ENCODE data around the gene ERVMER34-1. TPM values are rescaled to one million over a fixed set of nuclear protein-coding genes. Genes with fewer than 3 reads are reported as not detected.

The ERVMER34-1 gene
- total RNA-seq, 1 donor from 2014 or later: 5.1 TPM

DNA sequence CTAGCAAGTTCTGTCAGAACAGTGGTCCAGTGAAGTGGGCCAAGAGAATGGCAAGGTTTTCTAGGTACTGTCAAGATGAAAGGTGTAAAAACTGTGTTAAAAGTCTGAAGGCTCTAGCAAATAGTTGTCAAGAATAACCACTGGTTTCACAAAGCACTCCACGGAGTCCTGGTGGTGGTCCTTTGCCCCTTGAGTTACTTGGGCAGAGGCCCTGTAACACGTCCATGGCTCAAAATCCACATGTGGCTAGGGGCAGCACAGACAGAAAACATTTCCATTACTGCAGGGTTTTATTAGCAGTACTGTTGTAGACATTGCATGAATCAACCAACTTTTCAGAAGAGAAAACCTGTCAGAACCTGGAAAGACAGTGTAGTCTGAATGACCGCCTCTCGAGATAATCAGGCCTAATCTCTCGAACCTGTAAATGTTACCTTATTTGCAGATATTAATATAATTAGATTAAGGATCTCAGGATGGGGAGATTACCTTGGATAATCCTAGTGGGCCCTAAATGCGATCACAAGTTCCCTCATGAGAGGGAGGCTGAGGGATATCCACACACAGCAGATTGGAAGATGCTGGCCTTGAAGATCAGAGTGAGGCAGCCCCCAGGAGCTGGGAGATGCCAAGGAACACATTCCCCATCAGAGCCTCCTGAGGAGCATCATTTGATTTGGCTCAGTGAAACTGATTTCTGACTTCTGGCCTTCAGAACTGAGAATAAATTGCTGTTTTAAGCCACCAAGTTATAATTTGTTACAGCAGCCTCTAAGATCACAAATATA, 34.7 kb downstream of the ERVMER34-1 start:
- ATAC-seq: no peak

DNA sequence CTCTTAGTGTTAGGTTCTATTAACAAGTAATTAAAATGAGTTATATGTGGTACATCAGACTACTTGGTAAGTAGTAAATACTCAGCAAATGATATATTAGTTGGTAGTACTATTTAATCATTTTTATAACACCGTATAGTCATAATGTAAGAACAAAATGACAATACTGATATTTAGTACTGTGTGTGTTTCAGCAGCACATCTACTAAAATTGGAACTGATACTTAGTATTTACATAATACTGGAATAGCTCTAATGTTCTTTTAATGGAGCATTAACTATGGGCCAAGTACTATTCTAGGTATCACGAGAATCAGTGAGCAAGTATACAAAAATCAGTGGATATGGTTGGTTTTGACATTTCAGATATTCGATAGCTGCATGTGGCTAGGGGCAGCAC, 35.3 kb downstream of the ERVMER34-1 start:
- no peak for ATAC-seq

DNA sequence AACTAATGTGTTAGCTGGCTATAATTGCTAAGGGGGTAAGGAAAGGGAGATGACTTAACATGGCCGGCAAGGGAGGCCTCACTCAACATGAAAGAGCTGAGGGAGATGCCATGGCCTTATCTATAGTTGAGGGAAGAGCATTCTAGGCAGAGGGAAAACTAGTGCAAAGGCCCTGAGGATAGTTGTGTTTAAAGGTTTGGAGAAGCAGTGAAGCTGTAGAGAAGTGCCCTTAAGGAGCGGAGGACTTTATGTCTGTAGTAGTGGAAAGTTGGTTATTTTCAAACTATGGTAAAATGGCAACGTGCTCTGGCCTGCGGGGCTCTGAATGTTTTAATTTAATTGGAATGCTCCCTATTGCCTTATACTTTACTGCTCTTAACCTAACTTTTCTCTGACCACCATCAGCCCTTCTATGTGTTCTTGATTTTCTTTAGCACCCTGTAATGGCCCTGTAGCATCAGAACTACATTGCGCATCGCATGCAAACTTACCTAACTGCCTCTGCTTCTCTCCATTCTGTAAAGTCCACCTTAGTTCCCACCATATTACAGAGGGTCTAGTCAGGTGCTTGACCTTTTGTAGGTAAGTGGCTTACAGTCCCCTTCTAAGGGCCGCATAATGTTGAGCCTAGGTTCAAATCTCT, 35.8 kb downstream of the ERVMER34-1 start:
- no peak for ATAC-seq

DNA sequence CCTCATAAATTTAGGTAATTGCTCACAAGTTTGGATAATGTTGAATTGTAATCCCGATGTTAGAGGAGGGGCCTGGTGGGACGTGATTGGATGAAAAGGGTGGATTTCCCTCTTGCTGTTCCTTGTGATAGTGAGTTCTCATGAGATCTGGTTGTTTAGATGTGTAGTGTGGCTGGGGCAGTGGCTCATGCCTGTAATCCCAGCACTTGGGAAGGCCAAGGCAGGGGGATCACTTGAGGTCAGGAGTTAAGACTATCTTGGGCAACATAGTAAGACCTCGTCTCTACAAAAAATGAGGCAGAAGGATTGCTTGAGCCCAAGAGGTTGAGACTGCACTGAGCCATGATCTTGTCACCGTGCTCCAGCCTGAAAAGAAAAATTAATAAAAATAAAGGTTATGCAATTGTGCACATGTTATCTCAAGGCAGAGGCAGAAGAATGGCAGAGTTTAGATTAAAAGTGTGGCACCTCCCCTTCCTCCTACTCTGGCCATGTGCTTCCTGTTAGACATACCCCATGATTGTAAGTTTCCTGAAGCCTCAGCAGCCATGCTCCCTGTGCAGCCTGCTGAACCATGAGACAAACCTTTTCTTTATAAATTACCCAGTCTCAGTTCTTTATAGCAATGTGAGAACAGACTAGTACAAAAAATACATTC, 36.5 kb downstream of the ERVMER34-1 start:
- no peak for ATAC-seq

DNA sequence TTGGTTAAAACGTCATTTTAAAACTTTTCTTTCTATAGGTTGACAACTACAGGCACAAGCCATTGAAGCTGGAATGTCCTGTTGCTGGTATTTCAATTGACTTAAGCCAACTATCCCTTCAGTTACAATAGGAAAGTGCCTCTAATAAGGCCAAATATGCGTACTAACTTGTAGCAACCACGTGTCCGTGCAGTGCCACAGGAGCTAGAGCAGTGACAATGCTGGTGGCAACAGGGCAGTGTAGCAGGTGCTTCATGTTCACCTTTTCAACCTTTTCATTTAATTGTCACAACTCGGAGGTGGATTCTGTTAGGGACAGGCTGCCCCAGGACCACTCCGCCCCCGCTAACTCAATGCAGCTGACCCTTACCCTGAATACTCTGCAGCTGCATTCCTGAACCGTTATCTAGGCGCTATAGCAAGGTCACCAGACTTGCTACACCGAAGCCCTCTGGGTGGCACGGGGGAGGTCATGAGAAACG, 37.7 kb downstream of the ERVMER34-1 start:
- ATAC-seq: no peak

DNA sequence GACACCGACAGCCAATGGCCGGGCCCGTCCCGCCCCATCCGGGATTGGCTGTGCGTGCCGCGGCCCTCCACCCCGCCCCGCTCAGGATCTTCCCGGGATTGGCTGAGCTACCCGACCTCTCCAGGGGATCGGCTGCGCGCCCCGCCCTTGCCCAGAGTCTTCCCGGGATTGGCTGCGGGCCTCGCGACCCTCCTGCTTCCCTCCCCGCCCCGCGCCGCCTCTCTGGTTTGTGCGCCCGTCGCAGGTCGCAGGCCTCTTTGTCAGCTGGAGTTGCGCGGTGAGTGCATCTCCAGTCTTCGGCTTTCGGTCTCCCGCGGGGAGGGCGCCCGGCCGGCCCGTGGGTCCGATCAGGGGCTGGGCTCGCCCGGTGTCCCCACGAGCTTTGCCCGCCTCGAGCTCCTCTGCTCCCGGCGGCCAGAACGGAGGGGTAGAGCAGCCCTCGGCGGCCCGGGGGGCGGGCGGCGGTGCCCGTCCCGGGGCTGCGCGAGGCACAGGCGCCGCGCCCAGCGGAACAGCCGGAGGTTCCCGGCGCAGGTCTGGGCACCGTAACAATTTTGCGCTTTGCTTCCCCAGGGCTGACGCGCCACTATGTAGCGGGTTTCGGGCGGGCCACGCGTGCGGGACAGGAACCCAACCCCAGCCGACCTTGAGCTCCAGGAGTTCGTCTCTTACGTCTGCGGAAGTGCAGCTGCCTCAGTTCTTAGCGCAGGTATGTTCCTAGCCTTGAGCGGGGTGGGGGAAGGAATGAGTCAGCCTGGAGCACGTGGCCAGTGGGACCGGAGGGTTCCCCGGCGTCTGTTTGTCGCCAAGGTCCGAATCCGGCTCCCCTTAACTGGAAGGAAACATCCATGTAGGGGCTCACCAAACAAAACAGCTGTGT, 38.7 kb downstream of the ERVMER34-1 start:
- peak; percentile 99 for ATAC-seq

DNA sequence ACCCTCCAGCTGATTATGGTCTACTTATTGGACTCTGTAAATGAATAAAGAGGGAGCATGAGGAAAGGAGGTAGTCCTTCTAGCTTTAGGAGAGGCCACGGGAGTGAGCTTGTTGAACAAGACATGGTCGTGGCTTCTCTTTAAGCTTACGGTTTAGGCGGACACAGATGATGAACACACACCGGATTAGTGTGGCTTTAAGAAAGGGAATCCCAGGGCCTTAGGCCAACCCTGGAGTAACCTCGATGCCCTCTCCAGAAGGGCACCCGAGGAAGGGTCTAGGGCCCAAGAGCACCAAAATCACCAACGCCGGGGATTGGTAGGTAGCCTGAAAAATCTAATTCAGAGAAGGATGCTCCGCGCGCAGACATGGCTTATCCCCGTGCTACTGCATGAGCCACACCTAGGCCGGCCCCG, 39.4 kb downstream of the ERVMER34-1 start:
- peak; percentile 9 for ATAC-seq

DNA sequence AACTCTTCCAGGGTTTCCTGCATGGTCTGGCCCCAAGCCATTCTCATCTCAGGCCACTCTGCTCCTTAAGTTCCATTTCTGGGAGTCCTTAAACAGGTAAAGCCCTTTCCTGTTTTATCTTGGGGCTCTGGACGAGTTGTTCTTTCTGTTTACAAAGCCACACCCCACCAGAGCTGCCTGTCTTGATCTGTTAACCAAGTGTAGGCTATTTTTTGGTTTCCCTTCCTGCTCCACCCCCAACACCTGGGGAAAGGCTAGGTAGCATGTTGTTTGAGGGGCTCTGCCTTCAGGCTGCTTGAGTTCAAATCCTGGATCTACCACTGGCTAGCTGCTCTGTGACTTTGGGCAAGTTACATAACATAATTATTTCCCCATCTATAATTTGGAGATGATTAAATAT, 40.0 kb downstream of the ERVMER34-1 start:
- no peak for ATAC-seq

DNA sequence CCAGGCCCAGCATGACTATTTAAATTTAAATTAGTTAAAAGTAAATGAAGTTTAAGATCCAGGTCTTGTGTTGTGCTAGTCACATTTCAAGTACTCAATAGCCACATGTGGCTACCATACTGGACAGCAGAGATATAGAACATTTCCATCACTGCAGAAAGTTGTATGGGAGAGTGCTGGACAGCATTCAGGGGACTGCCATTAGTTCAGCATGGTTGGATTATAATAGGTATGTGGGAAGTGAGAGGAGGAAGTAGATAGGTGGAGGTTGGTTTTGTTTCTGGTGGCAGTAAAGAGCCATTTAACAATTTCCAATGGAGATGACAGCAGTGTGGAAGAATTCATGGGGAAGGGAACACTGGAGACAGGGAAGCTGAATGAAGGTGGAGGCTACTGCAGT, 42.1 kb downstream of the ERVMER34-1 start:
- no peak for ATAC-seq

DNA sequence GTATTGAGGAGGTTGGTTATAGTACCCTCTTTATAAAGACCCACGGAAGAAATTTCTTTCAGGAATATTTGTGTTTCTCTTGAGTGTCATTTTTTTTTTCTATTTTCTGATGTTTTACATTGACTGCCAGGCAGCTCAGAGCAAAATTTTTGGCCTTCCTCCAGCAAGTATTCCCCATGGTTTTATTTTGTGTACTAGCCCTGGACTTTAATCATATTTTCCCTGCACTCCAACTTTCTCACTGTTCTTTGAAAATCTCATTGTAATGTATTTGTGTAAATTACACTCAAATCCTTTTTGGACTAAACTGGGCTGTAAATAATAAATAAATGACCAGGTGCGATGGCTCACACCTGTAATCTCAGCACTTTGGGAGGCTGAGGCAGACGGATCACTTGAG, 46.6 kb downstream of the ERVMER34-1 start:
- ATAC-seq: no peak

DNA sequence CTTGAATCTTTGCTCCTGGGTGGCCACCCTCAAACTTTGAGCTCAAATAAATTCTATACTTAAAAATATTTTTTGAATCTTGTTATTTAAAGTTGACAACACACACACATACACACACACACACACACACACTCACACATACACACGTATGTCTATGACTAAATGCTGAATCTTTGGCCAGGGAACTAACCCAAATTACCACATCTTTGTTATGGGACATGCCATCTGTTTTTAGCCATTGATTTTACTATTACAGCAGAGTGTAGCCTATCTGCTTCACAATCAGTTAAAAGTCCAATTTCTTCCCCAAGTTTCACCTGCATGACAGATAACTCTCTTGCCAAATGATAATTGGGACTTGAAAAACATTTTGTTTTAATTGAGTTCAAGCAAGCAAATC, 47.1 kb downstream of the ERVMER34-1 start:
- ATAC-seq: no peak

DNA sequence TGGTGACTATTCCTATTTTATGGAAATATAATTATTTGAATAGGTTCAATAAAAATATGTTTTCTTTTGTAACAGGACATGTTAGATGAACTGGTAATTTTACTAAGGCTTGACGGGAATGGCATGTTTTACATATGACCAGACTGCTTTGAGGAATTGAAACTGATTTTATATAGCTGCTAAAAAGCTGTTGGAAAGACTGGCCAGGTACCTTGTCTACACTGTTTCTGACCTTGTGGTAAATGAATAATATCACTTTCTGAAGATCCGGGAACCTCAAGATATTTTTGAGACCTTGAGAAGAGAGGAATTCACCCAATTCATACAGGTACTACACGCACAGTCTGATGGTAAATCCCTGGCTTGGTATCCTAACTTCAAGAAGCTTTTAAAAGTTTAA, 50.0 kb downstream of the ERVMER34-1 start:
- no peak for ATAC-seq

DNA sequence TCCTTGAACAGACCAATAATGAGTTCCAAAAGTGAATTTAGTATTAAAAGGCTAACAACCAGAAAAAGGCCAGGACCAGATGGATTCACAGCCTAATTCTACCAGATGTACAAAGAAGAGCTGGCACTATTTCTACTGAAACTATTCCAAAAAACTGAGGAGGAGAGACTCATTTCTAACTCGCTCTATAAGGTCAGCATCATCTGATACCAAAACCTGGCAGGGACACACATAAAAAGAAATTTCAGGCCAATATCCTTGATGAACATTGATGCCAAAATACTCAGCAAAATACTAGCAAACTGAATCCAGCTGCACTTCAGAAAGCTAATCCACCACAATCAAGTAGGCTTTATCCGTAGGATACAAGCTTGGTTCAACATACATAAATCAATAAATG, 56.3 kb downstream of the ERVMER34-1 start:
- ATAC-seq: no peak

DNA sequence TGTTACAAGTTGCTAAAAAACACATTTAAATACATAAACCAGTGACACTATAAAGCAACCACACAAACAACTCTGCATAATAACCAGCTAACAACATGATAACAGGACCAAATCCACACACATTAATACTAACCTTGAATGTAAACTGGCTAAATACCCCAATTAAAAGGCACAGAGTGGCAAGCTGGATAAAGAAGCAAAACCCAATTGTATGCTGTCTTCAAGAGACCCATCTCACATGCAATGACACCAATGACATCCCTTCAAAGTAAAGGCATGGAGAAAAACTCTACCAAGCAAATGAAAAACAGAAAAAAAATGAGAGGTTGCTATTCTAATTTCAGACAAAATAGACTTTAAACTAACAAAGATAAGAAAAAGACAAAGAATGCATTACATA, 57.7 kb downstream of the ERVMER34-1 start:
- no peak for ATAC-seq

Other genes starting within 250 kb of the ERVMER34-1 start
- 19.7 TPM for gene USP46, start 92.1 kb downstream of the ERVMER34-1 start, total RNA-seq
- 1.0 TPM for gene RASL11B, start 110.9 kb upstream of the ERVMER34-1 start, total RNA-seq